ENCODE results near the gene MEAF6.

MEAF6 gene

GRCh38 chr1:37557402-37557801 is 42.8 kb upstream of the MEAF6 start:
- Histone ChIP-seq H3K4me3 (replicated peaks; ENCODE audit: insufficient read depth, low read length) (no peak overlapping the region), H3K27me3 (ENCODE audit: insufficient read depth, poor library complexity, severe bottlenecking) (no peaks in the 10 kb centered on the region), H3K27ac (replicated peaks) (no peak overlapping the region)
- DNase-seq (ENCODE audit: low read depth in 1 of 2, low spot score in 1 of 2) = no peak
- no peak for TF ChIP-seq GABPA (IDR thresholded peaks at IDR 0.05; ENCODE audit: low read depth)
- TF ChIP-seq, protein P1, sequence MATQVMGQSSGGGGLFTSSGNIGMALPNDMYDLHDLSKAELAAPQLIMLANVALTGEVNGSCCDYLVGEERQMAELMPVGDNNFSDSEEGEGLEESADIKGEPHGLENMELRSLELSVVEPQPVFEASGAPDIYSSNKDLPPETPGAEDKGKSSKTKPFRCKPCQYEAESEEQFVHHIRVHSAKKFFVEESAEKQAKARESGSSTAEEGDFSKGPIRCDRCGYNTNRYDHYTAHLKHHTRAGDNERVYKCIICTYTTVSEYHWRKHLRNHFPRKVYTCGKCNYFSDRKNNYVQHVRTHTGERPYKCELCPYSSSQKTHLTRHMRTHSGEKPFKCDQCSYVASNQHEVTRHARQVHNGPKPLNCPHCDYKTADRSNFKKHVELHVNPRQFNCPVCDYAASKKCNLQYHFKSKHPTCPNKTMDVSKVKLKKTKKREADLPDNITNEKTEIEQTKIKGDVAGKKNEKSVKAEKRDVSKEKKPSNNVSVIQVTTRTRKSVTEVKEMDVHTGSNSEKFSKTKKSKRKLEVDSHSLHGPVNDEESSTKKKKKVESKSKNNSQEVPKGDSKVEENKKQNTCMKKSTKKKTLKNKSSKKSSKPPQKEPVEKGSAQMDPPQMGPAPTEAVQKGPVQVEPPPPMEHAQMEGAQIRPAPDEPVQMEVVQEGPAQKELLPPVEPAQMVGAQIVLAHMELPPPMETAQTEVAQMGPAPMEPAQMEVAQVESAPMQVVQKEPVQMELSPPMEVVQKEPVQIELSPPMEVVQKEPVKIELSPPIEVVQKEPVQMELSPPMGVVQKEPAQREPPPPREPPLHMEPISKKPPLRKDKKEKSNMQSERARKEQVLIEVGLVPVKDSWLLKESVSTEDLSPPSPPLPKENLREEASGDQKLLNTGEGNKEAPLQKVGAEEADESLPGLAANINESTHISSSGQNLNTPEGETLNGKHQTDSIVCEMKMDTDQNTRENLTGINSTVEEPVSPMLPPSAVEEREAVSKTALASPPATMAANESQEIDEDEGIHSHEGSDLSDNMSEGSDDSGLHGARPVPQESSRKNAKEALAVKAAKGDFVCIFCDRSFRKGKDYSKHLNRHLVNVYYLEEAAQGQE (IDR thresholded peaks at IDR 0.05; ENCODE audit: insufficient replicate concordance, low read depth) = no peak
- TF ChIP-seq, protein P2, sequence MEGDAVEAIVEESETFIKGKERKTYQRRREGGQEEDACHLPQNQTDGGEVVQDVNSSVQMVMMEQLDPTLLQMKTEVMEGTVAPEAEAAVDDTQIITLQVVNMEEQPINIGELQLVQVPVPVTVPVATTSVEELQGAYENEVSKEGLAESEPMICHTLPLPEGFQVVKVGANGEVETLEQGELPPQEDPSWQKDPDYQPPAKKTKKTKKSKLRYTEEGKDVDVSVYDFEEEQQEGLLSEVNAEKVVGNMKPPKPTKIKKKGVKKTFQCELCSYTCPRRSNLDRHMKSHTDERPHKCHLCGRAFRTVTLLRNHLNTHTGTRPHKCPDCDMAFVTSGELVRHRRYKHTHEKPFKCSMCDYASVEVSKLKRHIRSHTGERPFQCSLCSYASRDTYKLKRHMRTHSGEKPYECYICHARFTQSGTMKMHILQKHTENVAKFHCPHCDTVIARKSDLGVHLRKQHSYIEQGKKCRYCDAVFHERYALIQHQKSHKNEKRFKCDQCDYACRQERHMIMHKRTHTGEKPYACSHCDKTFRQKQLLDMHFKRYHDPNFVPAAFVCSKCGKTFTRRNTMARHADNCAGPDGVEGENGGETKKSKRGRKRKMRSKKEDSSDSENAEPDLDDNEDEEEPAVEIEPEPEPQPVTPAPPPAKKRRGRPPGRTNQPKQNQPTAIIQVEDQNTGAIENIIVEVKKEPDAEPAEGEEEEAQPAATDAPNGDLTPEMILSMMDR (IDR thresholded peaks at IDR 0.05; ENCODE audit: insufficient read depth, low read length) = no peak
- TF ChIP-seq POLR2AphosphoS5 (IDR thresholded peaks at IDR 0.05; ENCODE audit: low read depth) = no peak
- no peak for TF ChIP-seq SPI1 (IDR thresholded peaks at IDR 0.05; ENCODE audit: borderline replicate concordance, low read depth)

DNA sequence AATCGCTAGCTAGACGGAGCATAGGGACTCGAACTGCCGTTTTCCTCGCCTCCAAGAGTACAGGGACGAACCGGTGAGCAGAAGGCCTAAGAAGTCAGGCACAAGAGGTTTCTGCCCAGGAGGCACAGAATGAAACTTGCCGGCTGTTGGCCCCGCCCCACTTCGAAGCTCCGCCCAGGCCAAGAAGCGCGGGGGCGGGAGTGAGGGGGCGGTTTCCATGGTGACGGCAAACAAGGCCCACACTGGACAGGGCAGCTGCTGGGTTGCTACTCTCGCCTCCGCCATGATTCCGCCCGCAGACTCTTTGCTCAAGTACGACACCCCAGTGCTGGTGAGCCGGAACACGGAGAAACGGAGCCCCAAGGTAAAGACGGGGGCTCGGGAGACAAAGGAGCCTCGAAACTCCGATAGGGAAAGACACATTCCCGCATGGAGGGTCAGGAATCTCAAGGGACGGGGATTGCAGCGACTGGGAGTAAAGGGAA is 42.2 kb upstream of the MEAF6 start, which contains the start of gene DNALI1:
Gene DNALI1 (plus strand): TSS at position 229 of the 485 bp plus-strand sequence. CDS start 55 bp downstream, at position 284.
- TF ChIP-seq SPI1 (IDR thresholded peaks at IDR 0.05; ENCODE audit: borderline replicate concordance, low read depth) (no peak), GABPA (IDR thresholded peaks at IDR 0.05; ENCODE audit: low read depth) (no peak), POLR2AphosphoS5 (IDR thresholded peaks at IDR 0.05; ENCODE audit: low read depth) (no peak)
- TF ChIP-seq, protein P2 (IDR thresholded peaks at IDR 0.05; ENCODE audit: insufficient read depth, low read length) = no peak
- TF ChIP-seq, protein P1 (IDR thresholded peaks at IDR 0.05; ENCODE audit: insufficient replicate concordance, low read depth) = no peak
- Histone ChIP-seq H3K4me3 (replicated peaks; ENCODE audit: insufficient read depth, low read length) (no peak within 1 kb of the TSS), H3K27ac (replicated peaks) (no peak within 1 kb of the TSS), H3K27me3 (ENCODE audit: insufficient read depth, poor library complexity, severe bottlenecking) (no peaks in the 10 kb centered on the region)
- DNase-seq (ENCODE audit: low read depth in 1 of 2, low spot score in 1 of 2) = no peak

DNA sequence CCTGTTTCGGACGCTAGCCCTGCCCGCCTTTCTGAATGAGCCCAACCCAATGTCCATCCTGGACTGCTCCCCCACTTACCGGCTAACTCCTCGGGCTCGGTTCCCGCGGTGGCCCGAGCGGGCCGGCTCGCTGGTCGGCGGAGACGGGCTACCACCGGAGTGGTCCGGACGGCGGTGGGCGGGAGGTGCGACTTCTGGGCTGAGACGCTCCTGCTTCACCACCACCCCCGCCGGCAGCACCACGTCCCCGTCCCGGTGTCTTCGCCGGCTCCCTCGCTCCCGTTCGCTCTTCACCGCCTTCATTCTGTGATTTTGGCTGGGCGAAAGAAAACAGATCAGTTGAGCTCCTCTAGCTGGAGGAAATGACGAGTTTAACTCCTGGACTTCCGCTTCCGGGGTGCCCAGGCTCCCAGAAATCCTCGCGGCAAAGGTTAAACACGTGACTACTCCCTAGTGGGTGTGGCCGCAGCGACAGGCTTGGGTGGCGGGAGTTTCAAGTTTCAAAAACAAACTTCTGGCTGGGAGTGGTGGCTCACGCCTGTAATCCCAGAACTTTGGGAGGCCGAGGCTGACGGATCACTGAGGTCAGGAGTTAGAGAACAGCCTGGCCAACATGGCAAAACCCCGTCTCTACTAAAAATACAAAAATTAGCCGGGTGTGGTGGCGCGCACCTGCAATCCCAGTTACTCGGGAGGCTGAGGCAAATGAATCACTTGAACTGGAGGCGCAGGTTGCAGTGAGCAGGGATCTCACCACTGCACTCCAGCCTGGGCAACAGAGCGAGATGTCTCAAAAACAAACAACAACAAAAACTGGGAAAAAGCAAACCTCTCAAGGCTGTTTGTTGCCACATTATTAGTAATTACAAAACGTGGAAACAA is 39.6 kb upstream of the MEAF6 start, which contains the start of gene SNIP1:
Gene SNIP1 (minus strand): TSS at position 367 of the 882 bp plus-strand sequence. CDS start 64 bp downstream, at position 303.
- TF ChIP-seq, protein P2 (IDR thresholded peaks at IDR 0.05; ENCODE audit: insufficient read depth, low read length) = no peak
- TF ChIP-seq POLR2AphosphoS5 (IDR thresholded peaks at IDR 0.05; ENCODE audit: low read depth) (peak; percentile 66), SPI1 (IDR thresholded peaks at IDR 0.05; ENCODE audit: borderline replicate concordance, low read depth) (peak; percentile 49; the same call in 1 of the 2 replicates), GABPA (IDR thresholded peaks at IDR 0.05; ENCODE audit: low read depth) (peak; percentile 97)
- TF ChIP-seq, protein P1 (IDR thresholded peaks at IDR 0.05; ENCODE audit: insufficient replicate concordance, low read depth) = peak; percentile 50
- peak within 1 kb of the TSS; percentile 80 for H3K27ac ChIP-seq (replicated peaks)
- no peaks in the 10 kb centered on the region for H3K27me3 ChIP-seq (ENCODE audit: insufficient read depth, poor library complexity, severe bottlenecking)
- H3K4me3 ChIP-seq (replicated peaks; ENCODE audit: insufficient read depth, low read length) = peak within 1 kb of the TSS; percentile 100
- peak; percentile 87 to 95 for DNase-seq (ENCODE audit: low read depth in 1 of 2, low spot score in 1 of 2)

Data from HL-60 (cell line).